DOHH2 (cell line): Measurements from ENCODE around the gene AMACR.

ENCODE experiments used
- H3F3A ChIP-seq: fragments of 200-600 bp; sonication (generic), shearing (Covaris generic); 2 replicates; pipeline ENCODE4 v1.6.0; 2016; ENCODE audit warnings: antibody characterized with exemption, mild to moderate bottlenecking; ENCODE audit not compliant: control insufficient read depth, insufficient read depth
- H3K27ac ChIP-seq: fragments of 200-600 bp; sonication (generic); 2 replicates; pipeline ENCODE4 v1.5.1; 2014; ENCODE audit warnings: low read depth, mild to moderate bottlenecking, low read length, moderate library complexity
- H3K27me3 ChIP-seq: fragments of 200-600 bp; sonication (generic); 2 replicates; pipeline ENCODE4 v1.6.1; 2014; ENCODE audit warnings: mild to moderate bottlenecking, low read length, mixed read lengths; ENCODE audit not compliant: control insufficient read depth
- H3K36me3 ChIP-seq: fragments of 200-600 bp; sonication (generic); 2 replicates; pipeline ENCODE4 v1.6.1; 2014; ENCODE audit warnings: mild to moderate bottlenecking, low read length, moderate library complexity, mixed read lengths; ENCODE audit not compliant: control insufficient read depth
- H3K4me1 ChIP-seq: fragments of 200-600 bp; sonication (generic); 2 replicates; pipeline ENCODE4 v1.6.1; 2014; ENCODE audit warnings: mild to moderate bottlenecking, low read length, mixed read lengths; ENCODE audit not compliant: control insufficient read depth
- H3K4me2 ChIP-seq: fragments of 200-600 bp; sonication (generic); 2 replicates; pipeline ENCODE4 v1.6.0; 2014; ENCODE audit warnings: mild to moderate bottlenecking, low read length, moderate library complexity
- H3K4me3 ChIP-seq: fragments of 200-600 bp; sonication (generic); 2 replicates; pipeline ENCODE4 v1.5.1; 2014; ENCODE audit warnings: mild to moderate bottlenecking, low read length, mixed read lengths
- H3K79me2 ChIP-seq: fragments of 200-600 bp; sonication (generic); 2 replicates; pipeline ENCODE4 v1.6.1; 2014; ENCODE audit warnings: mild to moderate bottlenecking, low read length, mixed read lengths; ENCODE audit not compliant: control insufficient read depth
- H3K9me2 ChIP-seq: fragments of 200-600 bp; sonication (generic); replicated peaks from 2 replicates; pipeline ENCODE4 v1.6.1; 2014; ENCODE audit warnings: mild to moderate bottlenecking, low read length, mixed read lengths; ENCODE audit not compliant: control insufficient read depth
- H3K9me3 ChIP-seq: fragments of 200-600 bp; sonication (generic); 2 replicates; pipeline ENCODE4 v1.6.1; 2014; ENCODE audit warnings: antibody characterized with exemption, low read length, mixed read lengths; ENCODE audit not compliant: control insufficient read depth, insufficient read depth
- H4K20me1 ChIP-seq: fragments of 200-600 bp; sonication (generic); 2 replicates; pipeline ENCODE4 v1.6.0; 2014; ENCODE audit warnings: low read depth, mild to moderate bottlenecking, antibody characterized with exemption, low read length, moderate library complexity; ENCODE audit not compliant: control insufficient read depth, insufficient read depth
- CTCF ChIP-seq: fragments of 200-600 bp; sonication (generic); IDR thresholded peaks from one replicate; pipeline ENCODE4 v1.5.1; 2014; ENCODE audit warnings: antibody characterized with exemption, mild to moderate bottlenecking, low read depth, low read length; ENCODE audit not compliant: poor library complexity, severe bottlenecking
- EZH2phosphoT487 ChIP-seq: fragments of 200-600 bp; sonication (generic); IDR thresholded peaks from 2 replicates; pipeline ENCODE4 v1.6.1; 2017; ENCODE audit warnings: borderline replicate concordance, mild to moderate bottlenecking, antibody characterized with exemption, low read length, moderate library complexity, mixed read lengths

The AMACR gene

GRCh38 chr5:34005211-34005610 lies 2.6 kb downstream of the AMACR start:
- no peak for TF ChIP-seq CTCF
- no peak for TF ChIP-seq EZH2phosphoT487
- no peaks in the 10 kb centered on the region for H3F3A ChIP-seq

GRCh38 chr5:34003941-34004340 lies 3.9 kb downstream of the AMACR start:
- Histone ChIP-seq H3K27me3 (no peaks in the 10 kb centered on the region), H3K4me1 (peaks cover 13% of the 10 kb centered on the region), H3K9me3 (no peaks in the 10 kb centered on the region), H3K9me2 (no peaks in the 10 kb centered on the region), H3F3A (no peaks in the 10 kb centered on the region), H3K4me2 (no peak overlapping the region), H3K4me3 (no peak overlapping the region), H3K79me2 (no peaks in the 10 kb centered on the region), H3K36me3 (no peaks in the 10 kb centered on the region), H3K27ac (no peak overlapping the region), H4K20me1 (no peaks in the 10 kb centered on the region)
- TF ChIP-seq CTCF (no peak), EZH2phosphoT487 (no peak)

More at GRCh38 chr5:34005211-34005610, 2.6 kb downstream of the AMACR start:
- H3K9me2 ChIP-seq, result no peaks in the 10 kb centered on the region
- no peaks in the 10 kb centered on the region for H4K20me1 ChIP-seq
- no peaks in the 10 kb centered on the region for H3K27me3 ChIP-seq
- no peak overlapping the region for H3K27ac ChIP-seq
- H3K36me3 ChIP-seq, result no peaks in the 10 kb centered on the region
- H3K79me2 ChIP-seq, result no peaks in the 10 kb centered on the region
- H3K9me3 ChIP-seq, result no peaks in the 10 kb centered on the region
- no peak overlapping the region for H3K4me2 ChIP-seq
- peaks cover 22% of the 10 kb centered on the region for H3K4me1 ChIP-seq
- no peak overlapping the region for H3K4me3 ChIP-seq

- TF ChIP-seq CTCF, result no peak
- no peak for TF ChIP-seq EZH2phosphoT487
- no peaks in the 10 kb centered on the region for H3K9me3 ChIP-seq
- H3F3A ChIP-seq, result no peaks in the 10 kb centered on the region
- H4K20me1 ChIP-seq, result no peaks in the 10 kb centered on the region
- no peak overlapping the region for H3K4me2 ChIP-seq
- peaks cover 8% of the 10 kb centered on the region for H3K4me1 ChIP-seq
- no peak overlapping the region for H3K27ac ChIP-seq
- H3K36me3 ChIP-seq, result no peaks in the 10 kb centered on the region
- no peak overlapping the region for H3K4me3 ChIP-seq
- H3K79me2 ChIP-seq, result no peaks in the 10 kb centered on the region
- H3K9me2 ChIP-seq, result no peaks in the 10 kb centered on the region
- no peaks in the 10 kb centered on the region for H3K27me3 ChIP-seq
These were observed 5.1 kb downstream of the AMACR start for GRCh38 chr5:34002629-34003328.
